Mucosa of rectum (tissue), 2 donors: ENCODE results near the gene SLC8A1.

Experiments
- H3K27ac ChIP-seq, 2 donors: one replicate each; pipeline ENCODE4 v1.7.0; 2013; ENCODE audit warnings: inconsistent platforms in 2 of 2, low read depth in 2 of 2, low read length in 2 of 2
- H3K27me3 ChIP-seq, 2 donors: one replicate each; pipeline ENCODE4 v1.7.0; 2013; ENCODE audit warnings: low read length in 2 of 2; ENCODE audit not compliant: control insufficient read depth in 2 of 2, insufficient read depth in 2 of 2
- H3K36me3 ChIP-seq, 2 donors: one replicate each; pipeline ENCODE4 v1.7.0; 2013; ENCODE audit warnings: low read length in 2 of 2; ENCODE audit not compliant: control insufficient read depth in 2 of 2, insufficient read depth in 2 of 2
- H3K4me1 ChIP-seq, 2 donors: one replicate each; pipeline ENCODE4 v1.7.0; 2013; ENCODE audit warnings: low read length in 2 of 2, mild to moderate bottlenecking in 1 of 2; ENCODE audit not compliant: control insufficient read depth in 2 of 2, insufficient read depth in 2 of 2
- H3K4me3 ChIP-seq, 2 donors: one replicate each; pipeline ENCODE4 v1.7.0; 2013; ENCODE audit warnings: low read length in 2 of 2
- H3K9ac ChIP-seq, 2 donors: one replicate each; pipeline ENCODE4 v1.7.0; 2013; ENCODE audit warnings: low read length in 2 of 2, low read depth in 1 of 2, mild to moderate bottlenecking in 1 of 2
- H3K9me3 ChIP-seq, 2 donors: one replicate each; pipeline ENCODE4 v1.7.0; 2013; ENCODE audit warnings: low read length in 2 of 2; ENCODE audit not compliant: control insufficient read depth in 2 of 2
- donor health status: healthy.
- donor health status: Normal muscosa, but diverticular disease.

SLC8A1 gene

DNA sequence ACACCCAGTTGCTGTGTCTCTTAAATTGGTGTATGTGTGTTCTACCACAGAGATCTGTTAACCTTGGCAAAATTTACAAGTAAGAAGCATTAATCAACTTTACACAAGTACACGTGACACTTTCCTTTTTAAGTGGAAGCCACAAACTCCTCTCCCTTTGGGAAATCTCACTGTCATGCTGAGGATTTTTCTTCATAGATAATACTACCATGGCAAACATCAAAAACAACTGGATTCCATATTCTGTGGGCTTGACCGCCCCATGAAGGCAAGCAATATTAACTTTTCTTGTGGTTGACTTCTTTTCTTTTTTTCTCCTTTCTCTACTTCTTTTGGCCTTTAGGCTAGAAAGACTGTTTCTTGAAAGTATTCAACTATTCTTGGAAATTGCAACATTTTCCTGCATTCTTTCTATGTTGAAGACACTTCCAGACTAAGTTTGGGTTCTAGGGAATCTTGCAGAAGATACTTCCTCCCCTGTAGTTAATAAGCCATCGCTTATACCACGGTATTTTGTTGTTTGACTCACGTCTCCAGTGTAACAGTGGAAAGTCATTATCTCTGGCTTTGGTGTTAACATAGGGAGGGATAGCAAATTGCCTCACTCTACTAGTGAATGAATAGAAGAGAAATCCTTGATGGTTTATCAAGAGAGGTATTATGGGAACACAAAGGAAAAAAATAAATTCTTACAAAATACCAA is 79.5 kb downstream of the SLC8A1 start:
- H3K9me3 ChIP-seq: no peaks in the 10 kb centered on the region
- H3K36me3 ChIP-seq: no peaks in the 10 kb centered on the region
- no peaks in the 10 kb centered on the region for H3K27me3 ChIP-seq
- H3K27ac ChIP-seq: no peak overlapping the region
- no peaks in the 10 kb centered on the region for H3K4me1 ChIP-seq
- no peak overlapping the region for H3K4me3 ChIP-seq
- no peak overlapping the region for H3K9ac ChIP-seq

- Histone ChIP-seq H3K9me3 (no peaks in the 10 kb centered on the region), H3K27ac (peak overlapping the region; percentile 6 to 25), H3K4me1 (no peaks in the 10 kb centered on the region)
Measured at GRCh38 chr2:40371525-40372282, 80.2 kb downstream of the SLC8A1 start.

GRCh38 chr2:40370007-40370395 is 81.9 kb downstream of the SLC8A1 start:
- no peaks in the 10 kb centered on the region for H3K36me3 ChIP-seq
- H3K9ac ChIP-seq: no peak overlapping the region
- H3K27me3 ChIP-seq: no peaks in the 10 kb centered on the region
- H3K4me1 ChIP-seq: no peaks in the 10 kb centered on the region
- no peak overlapping the region for H3K27ac ChIP-seq
- no peaks in the 10 kb centered on the region for H3K9me3 ChIP-seq
- H3K4me3 ChIP-seq: no peak overlapping the region

More at GRCh38 chr2:40371525-40372282, 80.2 kb downstream of the SLC8A1 start:
- no peak overlapping the region for H3K4me3 ChIP-seq
- no peak overlapping the region for H3K9ac ChIP-seq
- no peaks in the 10 kb centered on the region for H3K27me3 ChIP-seq
- H3K36me3 ChIP-seq: no peaks in the 10 kb centered on the region

DNA sequence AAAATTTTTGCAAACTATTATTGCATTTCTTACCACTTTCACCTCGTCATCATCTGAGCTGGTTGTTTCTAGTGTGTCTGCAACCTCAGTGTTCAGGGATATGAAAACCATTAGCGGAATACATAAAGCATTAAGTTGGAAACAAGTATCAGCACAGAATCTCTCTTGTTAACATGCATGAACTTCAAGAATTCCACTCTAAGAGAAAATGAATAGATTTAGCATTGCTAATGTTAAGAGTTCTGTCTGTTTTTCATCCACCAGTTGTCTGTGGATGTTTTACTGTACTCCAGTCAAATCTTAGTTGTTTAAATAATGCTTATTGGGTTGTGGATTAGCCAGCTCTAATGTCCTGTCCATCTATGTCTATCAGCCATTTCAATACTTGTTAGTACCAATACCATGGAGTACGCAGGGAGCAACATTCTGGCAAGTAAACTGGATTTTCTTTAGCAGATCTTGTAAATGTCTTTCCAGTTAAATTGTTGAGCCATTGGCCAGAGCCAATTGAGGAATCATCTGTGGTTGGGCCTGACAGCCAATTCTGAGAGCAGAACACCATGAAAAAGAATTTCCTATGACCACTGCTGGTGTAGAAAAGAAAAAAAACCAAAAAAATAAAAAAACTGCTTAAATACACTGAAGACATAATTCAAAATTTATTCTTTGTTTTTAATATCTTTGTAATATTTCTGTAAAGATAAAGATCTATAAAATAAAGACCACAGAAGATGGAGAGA is 82.5 kb downstream of the SLC8A1 start:
- H3K27ac ChIP-seq: no peak overlapping the region

GRCh38 chr2:40367652-40368051 is 84.2 kb downstream of the SLC8A1 start:
- no peaks in the 10 kb centered on the region for H3K36me3 ChIP-seq
- no peak overlapping the region for H3K4me3 ChIP-seq
- no peak overlapping the region for H3K9ac ChIP-seq
- H3K27me3 ChIP-seq: no peaks in the 10 kb centered on the region
- no peak overlapping the region for H3K27ac ChIP-seq
- no peaks in the 10 kb centered on the region for H3K9me3 ChIP-seq
- H3K4me1 ChIP-seq: no peaks in the 10 kb centered on the region

More for the DNA sequence above, 82.5 kb downstream of the SLC8A1 start:
- no peaks in the 10 kb centered on the region for H3K36me3 ChIP-seq
- H3K4me3 ChIP-seq: no peak overlapping the region
- no peak overlapping the region for H3K9ac ChIP-seq
- H3K9me3 ChIP-seq: no peaks in the 10 kb centered on the region
- no peaks in the 10 kb centered on the region for H3K4me1 ChIP-seq
- H3K27me3 ChIP-seq: no peaks in the 10 kb centered on the region

DNA sequence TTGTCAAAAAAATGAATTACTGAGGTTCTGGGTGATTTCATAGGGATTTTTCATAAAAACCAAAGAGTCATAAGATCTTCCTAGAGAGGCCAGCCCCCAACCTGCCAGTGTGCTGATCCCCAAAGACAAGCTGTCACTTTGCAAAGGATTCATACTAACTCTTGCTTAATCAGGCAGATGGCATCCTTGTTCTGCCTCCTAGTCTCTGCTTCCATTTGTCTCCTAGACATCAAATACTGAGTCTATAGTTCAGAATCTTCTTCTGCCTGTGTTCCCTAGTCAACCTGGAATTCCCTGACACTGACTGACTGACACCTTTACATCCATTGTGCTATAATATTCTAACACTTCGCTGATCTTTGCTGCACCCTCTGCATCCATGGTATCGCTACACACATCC is 84.9 kb downstream of the SLC8A1 start:
- Histone ChIP-seq H3K27me3 (no peaks in the 10 kb centered on the region), H3K27ac (no peak overlapping the region), H3K4me1 (no peaks in the 10 kb centered on the region)

DNA sequence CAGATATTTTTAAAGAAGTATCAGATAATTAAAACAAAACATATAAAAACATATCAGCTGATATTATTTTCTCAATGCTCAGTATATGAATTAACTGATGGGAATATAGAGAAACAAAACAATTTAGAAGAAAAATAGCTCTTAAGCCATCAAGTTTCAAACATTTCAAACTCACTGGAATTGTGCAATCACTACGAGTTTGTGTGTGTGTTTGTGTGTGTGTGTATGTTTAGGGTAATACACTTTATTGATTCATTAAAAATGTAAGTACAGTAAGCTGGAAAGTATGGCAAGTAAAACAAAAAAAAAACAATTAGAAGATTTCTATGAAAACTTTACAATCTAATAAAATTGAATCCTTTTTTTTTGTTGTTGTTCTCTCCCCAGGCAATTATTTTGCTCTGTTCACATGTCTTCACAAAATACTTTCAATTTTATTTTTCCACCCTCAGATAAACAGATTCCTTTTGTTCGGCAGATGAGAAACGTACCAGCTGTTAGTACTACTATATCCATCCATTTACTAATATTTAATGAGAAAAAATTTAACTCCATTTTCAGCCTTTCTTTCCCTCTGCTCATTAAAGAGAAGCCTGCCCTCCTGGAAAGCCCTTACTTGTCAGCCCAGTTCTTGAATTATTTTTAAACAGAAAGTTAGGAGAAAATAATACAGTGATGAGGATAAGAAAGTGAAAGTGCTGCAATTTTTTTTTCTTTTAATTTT is 87.6 kb downstream of the SLC8A1 start:
- H3K27ac ChIP-seq: no peak overlapping the region
- no peaks in the 10 kb centered on the region for H3K4me1 ChIP-seq
- no peaks in the 10 kb centered on the region for H3K27me3 ChIP-seq
- no peaks in the 10 kb centered on the region for H3K36me3 ChIP-seq
- H3K4me3 ChIP-seq: peak overlapping the region in 1 of 2 donors; percentile 32
- no peak overlapping the region for H3K9ac ChIP-seq
- H3K9me3 ChIP-seq: no peaks in the 10 kb centered on the region

More for the DNA sequence above, 84.9 kb downstream of the SLC8A1 start:
- Histone ChIP-seq H3K9me3 (no peaks in the 10 kb centered on the region), H3K9ac (no peak overlapping the region), H3K36me3 (no peaks in the 10 kb centered on the region), H3K4me3 (no peak overlapping the region)

- Histone ChIP-seq H3K9me3 (no peaks in the 10 kb centered on the region), H3K4me1 (no peaks in the 10 kb centered on the region), H3K4me3 (no peak overlapping the region), H3K36me3 (no peaks in the 10 kb centered on the region), H3K9ac (no peak overlapping the region), H3K27ac (no peak overlapping the region), H3K27me3 (no peaks in the 10 kb centered on the region)
Measured at GRCh38 chr2:40363631-40364030, 88.3 kb downstream of the SLC8A1 start.

- Histone ChIP-seq H3K9me3 (no peaks in the 10 kb centered on the region), H3K4me1 (no peaks in the 10 kb centered on the region), H3K27ac (no peak overlapping the region), H3K27me3 (no peaks in the 10 kb centered on the region), H3K4me3 (no peak overlapping the region), H3K9ac (no peak overlapping the region), H3K36me3 (no peaks in the 10 kb centered on the region)
Measured at GRCh38 chr2:40363231-40363630, 88.7 kb downstream of the SLC8A1 start.
